ENCODE results near the gene SNRPA1.

Gene SNRPA1

GRCh38 chr15:101233651-101234280 is 61.3 kb downstream of the SNRPA1 start:
- no peak for DNase-seq

- no peak for DNase-seq
These were observed 62.4 kb downstream of the SNRPA1 start for GRCh38 chr15:101232677-101233076.

All from T1000 (cell line).